ENCODE measurements around the gene GCK.

Gene GCK

DNA sequence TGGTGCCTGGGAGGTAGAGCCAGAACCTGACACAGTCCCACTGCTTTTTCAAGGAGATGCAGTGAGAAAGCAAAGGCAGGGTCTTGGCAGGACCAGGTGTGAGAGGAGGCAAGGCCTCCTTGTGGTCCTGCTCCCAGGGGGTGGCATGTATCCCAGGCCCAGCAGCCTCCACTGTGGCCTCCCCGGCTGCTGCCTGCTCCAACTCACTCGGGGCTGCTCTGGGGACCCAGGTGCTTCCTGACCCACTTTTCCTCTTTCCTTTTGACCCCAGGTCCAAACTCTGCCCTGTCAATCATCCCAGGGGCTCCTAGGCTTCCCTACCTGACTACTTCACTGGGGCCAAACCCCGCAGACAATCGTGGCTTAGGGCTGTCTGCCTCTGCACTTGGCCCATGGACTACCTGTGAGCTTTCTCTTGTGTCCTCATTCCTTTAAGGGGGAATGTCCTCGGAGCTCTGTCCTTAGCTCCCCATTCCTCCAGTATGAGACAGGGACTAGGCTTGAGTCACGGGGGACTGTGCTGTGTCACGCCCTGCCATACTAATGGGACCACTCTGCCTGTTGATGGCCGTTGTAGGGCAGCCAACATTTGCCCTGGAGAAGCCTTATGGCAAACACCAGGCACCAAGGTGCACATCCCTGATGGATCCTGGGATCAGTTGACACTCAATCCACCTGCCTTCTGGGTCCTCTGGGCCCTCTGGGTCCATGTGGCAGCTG lies 86.2 kb downstream of the GCK start:
- DNase-seq: no peak

GRCh38 chr7:44101966-44102845 lies 87.0 kb downstream of the GCK start:
- DNase-seq: no peak

- no peak for DNase-seq
Measured at GRCh38 chr7:44101303-44101965, 87.8 kb downstream of the GCK start.

- DNase-seq: no peak
Measured at GRCh38 chr7:44100458-44101302, 88.6 kb downstream of the GCK start.

- DNase-seq: no peak
Measured at GRCh38 chr7:44099669-44100068, 89.6 kb downstream of the GCK start.

GRCh38 chr7:44098092-44099068 lies 90.9 kb downstream of the GCK start:
- no peak for DNase-seq

DNA sequence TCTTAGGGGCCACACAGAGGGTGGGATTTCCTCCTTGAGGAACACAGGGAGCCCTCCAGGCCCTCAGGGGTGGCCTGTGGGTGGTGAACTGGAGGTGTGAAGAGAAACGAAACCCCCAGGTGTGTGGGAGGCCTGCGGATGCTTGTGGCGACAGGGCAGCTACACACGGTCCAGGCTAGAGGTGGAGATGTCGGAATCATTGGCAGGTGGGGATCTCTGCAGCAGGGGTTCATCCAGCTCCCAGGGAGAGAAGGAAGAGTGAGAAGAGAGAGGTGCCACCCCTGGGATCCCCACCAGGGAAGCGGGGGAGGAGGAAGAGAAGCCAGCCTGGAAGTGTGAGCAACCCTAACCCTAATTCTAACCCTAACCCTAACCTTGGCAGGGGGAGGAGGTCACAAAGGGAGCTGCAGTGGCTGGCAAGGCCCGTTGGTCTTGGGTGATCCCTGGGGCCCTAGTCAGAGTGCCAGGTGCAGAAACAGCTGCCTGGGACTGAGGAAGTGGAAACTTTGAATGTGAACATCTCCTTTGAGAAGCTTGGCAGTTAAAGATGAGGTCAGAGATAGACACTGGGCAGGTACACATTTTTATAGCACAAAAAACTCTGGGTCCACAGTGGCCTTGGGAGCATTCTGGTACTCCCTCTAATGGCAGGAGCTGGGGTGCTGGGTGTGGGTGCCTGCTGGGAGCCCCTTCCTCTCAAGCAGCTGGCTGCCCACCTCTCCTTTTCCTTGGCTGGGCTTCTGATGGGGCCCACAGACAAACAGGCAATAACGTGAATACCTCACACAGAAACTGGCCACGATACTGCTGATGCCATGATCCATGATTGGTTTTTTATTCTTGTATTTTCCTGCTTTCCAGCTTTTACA lies 91.9 kb downstream of the GCK start:
- no peak for DNase-seq

- DNase-seq: no peak
Measured at GRCh38 chr7:44096326-44096881, 92.8 kb downstream of the GCK start.

GRCh38 chr7:44095781-44096180 lies 93.5 kb downstream of the GCK start:
- no peak for DNase-seq

DNA sequence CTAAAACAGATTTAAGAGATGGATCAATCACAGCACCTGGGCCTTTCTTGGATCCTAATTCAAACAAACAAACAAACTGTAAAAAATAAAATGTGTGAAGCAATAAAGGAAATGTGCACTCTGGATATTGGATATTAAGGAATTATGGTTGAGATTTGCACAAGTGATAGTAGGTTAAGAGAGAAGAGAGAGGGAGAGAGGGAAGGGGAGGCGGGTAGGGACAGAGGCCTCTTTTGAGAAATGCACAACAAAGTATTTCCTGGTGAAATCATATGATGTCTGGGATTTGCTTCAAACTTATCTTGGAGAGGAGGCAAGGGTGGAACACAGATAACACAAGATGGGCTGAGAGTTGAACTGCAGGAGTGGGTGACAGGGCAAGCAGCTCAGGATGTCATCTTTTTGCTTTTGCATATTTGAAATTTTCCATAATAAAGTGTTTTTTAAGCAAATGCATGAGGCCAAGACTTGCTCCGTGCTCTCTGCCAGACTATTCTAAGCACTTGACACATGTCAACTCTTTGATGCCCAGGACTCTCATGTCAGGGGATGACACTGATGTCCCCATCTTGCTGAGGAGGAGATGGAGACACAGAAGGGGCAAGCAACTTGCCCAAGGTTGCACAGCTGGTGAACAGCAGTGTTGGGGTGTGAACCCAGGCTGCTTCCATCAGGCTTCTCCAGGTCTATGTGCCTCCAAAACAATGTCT lies 94.2 kb downstream of the GCK start:
- DNase-seq: no peak

GRCh38 chr7:44094365-44094764 lies 94.9 kb downstream of the GCK start:
- DNase-seq: no peak

All from NCI-H1436 (cell line).